Heart left ventricle (tissue), 16 donors: ENCODE results near the gene EDA. TPM values are rescaled to one million over a fixed set of nuclear protein-coding genes. Genes with fewer than 3 reads are reported as not detected.

Experiments used
- ATAC-seq, 4 donors: fragments of 200-7000 bp; cut with Tn5 transposase; one replicate each; pipeline ENCODE4 v1.9.1; 2020 to 2022; ENCODE audit warnings: moderate library complexity in 4 of 4, mild to moderate bottlenecking in 3 of 4, moderate number of reproducible peaks in 1 of 4
- DNase-seq, 5 donors: peaks; one replicate each; pipeline ENCODE4 v3.0.0-alpha.2; 2020
- H3K27ac ChIP-seq, 12 donors: fragments of 200-600 bp; sonication (generic) in 4 of 12; one replicate each; pipeline versions ENCODE4 v1.5.0 to v1.8.0; 2016 to 2022; ENCODE audit warnings: mild to moderate bottlenecking in 2 of 12
- H3K27me3 ChIP-seq, 9 donors: fragments of 200-600 bp; sonication (generic) in 2 of 9; one replicate each; pipeline versions ENCODE4 v1.5.1 to v1.8.0; 2016 to 2022; ENCODE audit warnings: mild to moderate bottlenecking in 3 of 9
- H3K36me3 ChIP-seq, 9 donors: fragments of 200-600 bp; sonication (generic) in 2 of 9; one replicate each; pipeline versions ENCODE4 v1.5.0 to v1.8.0; 2018 to 2022; ENCODE audit warnings: mild to moderate bottlenecking in 2 of 9
- H3K4me1 ChIP-seq, 12 donors: fragments of 200-600 bp; sonication (generic) in 4 of 12; one replicate each; pipeline versions ENCODE4 v1.5.0 to v1.8.0; 2016 to 2022; ENCODE audit warnings: mild to moderate bottlenecking in 3 of 12
- H3K4me3 ChIP-seq, 12 donors: fragments of 200-600 bp; sonication (generic) in 4 of 12; one replicate each; pipeline versions ENCODE4 v1.5.0 to v1.8.0; 2017 to 2022; ENCODE audit warnings: mild to moderate bottlenecking in 9 of 12, moderate library complexity in 4 of 12
- H3K9me3 ChIP-seq, 12 donors: fragments of 200-600 bp; sonication (generic) in 4 of 12; one replicate each; pipeline versions ENCODE4 v1.5.0 to v1.8.0; 2016 to 2022; ENCODE audit warnings: mild to moderate bottlenecking in 1 of 12
- POLR2A ChIP-seq, 2 donors: fragments of 450-650 bp; IDR thresholded peaks; one replicate each; pipeline ENCODE4 v1.6.1; 2017; ENCODE audit warnings: antibody characterized with exemption in 2 of 2, mild to moderate bottlenecking in 2 of 2, moderate library complexity in 2 of 2
- intact Hi-C, 10 donors: fragments of 100-400 bp; cut with DNase I; formaldehyde crosslinking; loops; one replicate each; pipeline versions ENCODE4 v1.11.1 to v1.14.2; 2022
- microRNA-seq, 4 donors: library from miRNA; unstranded; fragments of <30 nt; microRNA quantifications; one replicate each; pipeline versions ENCODE4 to v1.2.0, GENCODE V29; 2017 to 2020
- polyA plus RNA-seq, 2 donors: library from polyadenylated mRNA; stranded (reverse); fragments of 200-250 nt; gene quantifications; one replicate each; pipeline ENCODE4 v1.2.3, GENCODE V29; 2013
- total RNA-seq, 9 donors: library from RNA; depleted of rRNA in 2 of 9; stranded (reverse); fragments of >200 nt in 2 of 9; fragmentation: NEBNext Ultra II Directional in 3 of 9; extraction: Animal tissue kit (Norgen Biotek cat#: 25700) in 3 of 9; gene quantifications; one replicate each; pipeline versions ENCODE4 v1.1.0 to v1.2.4, GENCODE V29; 2016 to 2023
- TF ChIP-seq, protein P1 (sequence below), 12 donors: fragments of 200-600 bp; sonication (generic) in 4 of 12; IDR thresholded peaks; one replicate each; pipeline versions ENCODE4 v1.5.0 to v1.8.0; 2018 to 2022; ENCODE audit warnings: antibody characterized with exemption in 12 of 12, mild to moderate bottlenecking in 5 of 12
- donor health status: ischemic (EF 13 %, LVEDD 7.1; RV severe dilation, severe dysfunction).
- donor health status: healthy with polysubstance abuse.
- donor health status: DM: no; HTN: yes; CAD: no.
- donor health status: DM: no; HTN: no; CAD: no.
- donor health status: ischemic (EF 25% LVEDD 6.9; RV normal size, moderate dysfunction).
- donor health status: ischemic (EF 25% LVEDD 5.7; RV mildly dilated, moderate dysfunction).
- donor health status: healthy.
- donor health status: DM: yes; HTN: yes; CAD: no.
- donor health status: ischemic (EF 35%, LVEDD 5.7; RV mildly dilated, moderate dysfunction).
- donor health status: nonischemic (EF 11% LVEDD 7.7; RV severe dilation, severe dysfunction).
- donor health status: DM: yes; HTN: yes; CAD: no.
- donor health status: PGD.
- donor health status: ischemic (EF 29% LVEDD 5.4; RV normal size, mild dysfunction).
- donor health status: nonischemic (EF 23%, LVEDD 6.1; RV moderate dilation, normal function).

EDA gene
- total and polyA plus RNA-seq, 11 donors = 2.1 to 13.6 (median 6.3) TPM

- no peaks in the 10 kb centered on the region for H3K36me3 ChIP-seq
- peaks cover 0 to 21% (median 0%) of the 10 kb centered on the region in 12 donors for H3K4me1 ChIP-seq
- no peak overlapping the region for H3K4me3 ChIP-seq
- ATAC-seq (no peak), DNase-seq (no peak)
- peaks cover 0 to 3% (median 0%) of the 10 kb centered on the region in 9 donors for H3K27me3 ChIP-seq
- H3K9me3 ChIP-seq = no peaks in the 10 kb centered on the region
- H3K27ac ChIP-seq = no peak overlapping the region
- TF ChIP-seq POLR2A (IDR thresholded peaks at IDR 0.05) = no peak
- TF ChIP-seq, protein P1, sequence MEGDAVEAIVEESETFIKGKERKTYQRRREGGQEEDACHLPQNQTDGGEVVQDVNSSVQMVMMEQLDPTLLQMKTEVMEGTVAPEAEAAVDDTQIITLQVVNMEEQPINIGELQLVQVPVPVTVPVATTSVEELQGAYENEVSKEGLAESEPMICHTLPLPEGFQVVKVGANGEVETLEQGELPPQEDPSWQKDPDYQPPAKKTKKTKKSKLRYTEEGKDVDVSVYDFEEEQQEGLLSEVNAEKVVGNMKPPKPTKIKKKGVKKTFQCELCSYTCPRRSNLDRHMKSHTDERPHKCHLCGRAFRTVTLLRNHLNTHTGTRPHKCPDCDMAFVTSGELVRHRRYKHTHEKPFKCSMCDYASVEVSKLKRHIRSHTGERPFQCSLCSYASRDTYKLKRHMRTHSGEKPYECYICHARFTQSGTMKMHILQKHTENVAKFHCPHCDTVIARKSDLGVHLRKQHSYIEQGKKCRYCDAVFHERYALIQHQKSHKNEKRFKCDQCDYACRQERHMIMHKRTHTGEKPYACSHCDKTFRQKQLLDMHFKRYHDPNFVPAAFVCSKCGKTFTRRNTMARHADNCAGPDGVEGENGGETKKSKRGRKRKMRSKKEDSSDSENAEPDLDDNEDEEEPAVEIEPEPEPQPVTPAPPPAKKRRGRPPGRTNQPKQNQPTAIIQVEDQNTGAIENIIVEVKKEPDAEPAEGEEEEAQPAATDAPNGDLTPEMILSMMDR (IDR thresholded peaks at IDR 0.05) = no peak
- intact Hi-C loops = no loop called here
Measured at GRCh38 chrX:70088751-70089150, 472.8 kb downstream of the EDA start.

Small RNA genes within 50 kb of the gene (microRNA-seq; reads per million reads assigned to microRNA genes)
- gene MIR676 = 14.7 to 25.8 (median 20.6) reads per million in 4 donors

Other genes starting within 250 kb of the EDA start
- 10 to 100 TPM in 6 of 9 donors, 1 to 10 TPM in 3; 6.0 to 60.5 (median 18.0) TPM for gene NALF2, start 111.8 kb upstream of the EDA start, total RNA-seq
- 10 to 100 TPM in 1 of 2 donors, 1 to 10 TPM in 1; 1.5 to 41.6 TPM for gene NALF2, start 111.8 kb upstream of the EDA start, polyA plus RNA-seq